T-helper 2 cell treated with Interferon-gamma antibody and Interleukin-4, amounts not matched to agents 5 μg/mL and 100 μg/mL, for 36 hours (primary cell): ENCODE results near the gene SLC66A3.

ENCODE experiments used
- DNase-seq: peaks from one replicate; pipeline ENCODE4 v3.0.0; 2021; ENCODE audit warnings: low spot score
- H3K27ac Mint-ChIP-seq: one replicate; pipeline ENCODE4 v1.8.0; 2021; ENCODE audit warnings: mild to moderate bottlenecking, mixed read lengths
- H3K27me3 Mint-ChIP-seq: one replicate; pipeline ENCODE4 v1.8.0; 2021; ENCODE audit warnings: low read depth, mixed read lengths
- H3K36me3 Mint-ChIP-seq: one replicate; pipeline ENCODE4 v1.8.0; 2021; ENCODE audit warnings: low read depth, mixed read lengths
- H3K4me1 Mint-ChIP-seq: one replicate; pipeline ENCODE4 v1.8.0; 2021; ENCODE audit warnings: low read depth, mixed read lengths
- H3K4me3 Mint-ChIP-seq: one replicate; pipeline ENCODE4 v1.8.0; 2022; ENCODE audit warnings: mild to moderate bottlenecking, moderate library complexity, mixed read lengths
- H3K9me3 Mint-ChIP-seq: one replicate; pipeline ENCODE4 v1.8.0; 2021; ENCODE audit warnings: mixed read lengths

SLC66A3 gene

GRCh38 chr2:11155381-11156035, at the start of gene SLC66A3:
SLC66A3 (plus strand) TSS chr2:11155467; CDS start chr2:11155547, 80 bp downstream.
- Mint-ChIP-seq H3K9me3 (no peaks in the 10 kb centered on the region), H3K4me3 (peak within 1 kb of the TSS; percentile 85), H3K36me3 (no peaks in the 10 kb centered on the region), H3K27ac (peak within 1 kb of the TSS; percentile 86), H3K4me1 (peaks cover 10% of the 10 kb centered on the region), H3K27me3 (peaks cover 12% of the 10 kb centered on the region)
- no peak for DNase-seq

GRCh38 chr2:11109002-11109401, 46.3 kb upstream of the SLC66A3 start:
- DNase-seq = no peak
- peaks cover 30% of the 10 kb centered on the region for H3K27me3 Mint-ChIP-seq
- H3K36me3 Mint-ChIP-seq = peaks cover 1% of the 10 kb centered on the region

GRCh38 chr2:11112870-11113428, 42.3 kb upstream of the SLC66A3 start:
- Mint-ChIP-seq H3K36me3 (no peaks in the 10 kb centered on the region), H3K9me3 (peaks cover 10% of the 10 kb centered on the region), H3K27me3 (peaks cover 46% of the 10 kb centered on the region), H3K4me3 (no peak overlapping the region), H3K27ac (no peak overlapping the region), H3K4me1 (peaks cover 3% of the 10 kb centered on the region)
- no peak for DNase-seq

More at GRCh38 chr2:11109002-11109401, 46.3 kb upstream of the SLC66A3 start:
- Mint-ChIP-seq H3K9me3 (peaks cover 10% of the 10 kb centered on the region), H3K27ac (no peak overlapping the region), H3K4me3 (no peak overlapping the region), H3K4me1 (peaks cover 19% of the 10 kb centered on the region)

- H3K36me3 Mint-ChIP-seq = no peaks in the 10 kb centered on the region
- H3K9me3 Mint-ChIP-seq = peaks cover 3% of the 10 kb centered on the region
- H3K27ac Mint-ChIP-seq = no peak overlapping the region
- H3K4me1 Mint-ChIP-seq = peaks cover 5% of the 10 kb centered on the region
- peaks cover 48% of the 10 kb centered on the region for H3K27me3 Mint-ChIP-seq
- no peak for DNase-seq
- H3K4me3 Mint-ChIP-seq = no peak overlapping the region
Observed at GRCh38 chr2:11117776-11118175, 37.5 kb upstream of the SLC66A3 start.

- H3K27me3 Mint-ChIP-seq = peaks cover 50% of the 10 kb centered on the region
- no peak for DNase-seq
- peaks cover 5% of the 10 kb centered on the region for H3K4me1 Mint-ChIP-seq
- H3K27ac Mint-ChIP-seq = no peak overlapping the region
- H3K4me3 Mint-ChIP-seq = no peak overlapping the region
- no peaks in the 10 kb centered on the region for H3K36me3 Mint-ChIP-seq
- H3K9me3 Mint-ChIP-seq = no peaks in the 10 kb centered on the region
Observed at GRCh38 chr2:11118761-11119160, 36.5 kb upstream of the SLC66A3 start.

- DNase-seq = no peak
- Mint-ChIP-seq H3K36me3 (no peaks in the 10 kb centered on the region), H3K9me3 (no peaks in the 10 kb centered on the region), H3K4me1 (peaks cover 8% of the 10 kb centered on the region), H3K27ac (no peak overlapping the region), H3K4me3 (no peak overlapping the region), H3K27me3 (peaks cover 46% of the 10 kb centered on the region)
Observed at GRCh38 chr2:11121099-11121822, 34.0 kb upstream of the SLC66A3 start.

- no peak for DNase-seq
- Mint-ChIP-seq H3K27ac (no peak overlapping the region), H3K27me3 (peaks cover 46% of the 10 kb centered on the region), H3K4me1 (peaks cover 8% of the 10 kb centered on the region), H3K9me3 (no peaks in the 10 kb centered on the region), H3K4me3 (no peak overlapping the region), H3K36me3 (no peaks in the 10 kb centered on the region)
Observed at GRCh38 chr2:11121823-11122155, 33.5 kb upstream of the SLC66A3 start.

GRCh38 chr2:11122380-11122779, 32.9 kb upstream of the SLC66A3 start:
- Mint-ChIP-seq H3K9me3 (no peaks in the 10 kb centered on the region), H3K27me3 (peaks cover 43% of the 10 kb centered on the region), H3K4me1 (peaks cover 8% of the 10 kb centered on the region), H3K36me3 (no peaks in the 10 kb centered on the region), H3K27ac (no peak overlapping the region), H3K4me3 (no peak overlapping the region)
- DNase-seq = no peak

GRCh38 chr2:11123001-11123809, 32.1 kb upstream of the SLC66A3 start:
- no peaks in the 10 kb centered on the region for H3K9me3 Mint-ChIP-seq
- peaks cover 8% of the 10 kb centered on the region for H3K4me1 Mint-ChIP-seq
- no peaks in the 10 kb centered on the region for H3K36me3 Mint-ChIP-seq
- no peak overlapping the region for H3K27ac Mint-ChIP-seq
- DNase-seq = no peak
- no peak overlapping the region for H3K4me3 Mint-ChIP-seq
- peaks cover 40% of the 10 kb centered on the region for H3K27me3 Mint-ChIP-seq

- Mint-ChIP-seq H3K4me1 (peaks cover 8% of the 10 kb centered on the region), H3K27me3 (peaks cover 32% of the 10 kb centered on the region), H3K9me3 (no peaks in the 10 kb centered on the region), H3K4me3 (no peak overlapping the region), H3K36me3 (no peaks in the 10 kb centered on the region), H3K27ac (no peak overlapping the region)
- peak; percentile 39 for DNase-seq
Observed at GRCh38 chr2:11123856-11124759, 31.2 kb upstream of the SLC66A3 start.

- no peak overlapping the region for H3K27ac Mint-ChIP-seq
- no peak for DNase-seq
- no peak overlapping the region for H3K4me3 Mint-ChIP-seq
Observed at GRCh38 chr2:11124760-11125068, 30.6 kb upstream of the SLC66A3 start.

GRCh38 chr2:11127761-11128160, 27.5 kb upstream of the SLC66A3 start:
- H3K9me3 Mint-ChIP-seq = no peaks in the 10 kb centered on the region
- H3K27me3 Mint-ChIP-seq = peaks cover 25% of the 10 kb centered on the region
- no peaks in the 10 kb centered on the region for H3K36me3 Mint-ChIP-seq
- DNase-seq = no peak
- no peak overlapping the region for H3K4me3 Mint-ChIP-seq
- H3K27ac Mint-ChIP-seq = no peak overlapping the region
- H3K4me1 Mint-ChIP-seq = peaks cover 7% of the 10 kb centered on the region

More at GRCh38 chr2:11124760-11125068, 30.6 kb upstream of the SLC66A3 start:
- H3K9me3 Mint-ChIP-seq = no peaks in the 10 kb centered on the region
- peaks cover 32% of the 10 kb centered on the region for H3K27me3 Mint-ChIP-seq
- H3K4me1 Mint-ChIP-seq = peaks cover 10% of the 10 kb centered on the region
- H3K36me3 Mint-ChIP-seq = no peaks in the 10 kb centered on the region

- H3K9me3 Mint-ChIP-seq = no peaks in the 10 kb centered on the region
- no peaks in the 10 kb centered on the region for H3K36me3 Mint-ChIP-seq
- H3K27me3 Mint-ChIP-seq = peaks cover 22% of the 10 kb centered on the region
- H3K27ac Mint-ChIP-seq = no peak overlapping the region
- no peak overlapping the region for H3K4me3 Mint-ChIP-seq
- no peak for DNase-seq
- H3K4me1 Mint-ChIP-seq = peaks cover 9% of the 10 kb centered on the region
Observed at GRCh38 chr2:11128243-11128951, 26.9 kb upstream of the SLC66A3 start.
